ENCODE measurements around the gene NPDC1.

NPDC1 gene

DNA sequence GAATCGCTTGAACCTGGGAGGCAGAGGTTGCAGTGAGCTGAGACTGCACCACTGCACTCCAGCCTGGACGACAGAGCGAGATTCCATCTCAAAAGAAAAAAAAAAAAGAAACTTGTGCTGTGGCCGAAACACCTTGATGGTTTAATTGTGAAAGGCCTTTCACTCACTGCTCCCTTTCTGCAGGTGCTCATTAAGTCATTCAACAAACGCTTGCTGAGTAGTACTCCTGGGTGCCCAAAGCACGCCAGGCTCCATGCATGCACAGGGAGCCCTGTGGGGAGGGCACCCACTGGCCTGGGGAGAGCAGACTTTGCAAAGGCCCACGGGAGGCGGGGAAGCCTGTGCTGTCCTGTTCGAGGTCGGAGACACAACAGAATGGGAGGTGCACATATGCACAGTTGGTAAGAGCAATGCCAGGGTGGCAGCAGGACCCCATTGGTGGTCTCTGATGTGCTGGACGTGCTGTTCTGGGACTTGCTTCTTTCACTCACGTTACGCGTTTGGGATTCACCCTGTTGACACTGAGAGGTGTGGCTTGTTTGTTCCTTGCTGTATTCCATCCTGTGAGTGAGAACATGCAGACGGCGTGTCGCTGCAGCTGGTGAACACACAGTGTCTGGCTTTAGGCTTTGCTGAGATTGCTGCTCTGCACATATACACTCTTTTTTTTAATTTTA is 10.9 kb upstream of the NPDC1 start:
- DNase-seq (ENCODE audit: low read depth in 2 of 2), result no peak

DNA sequence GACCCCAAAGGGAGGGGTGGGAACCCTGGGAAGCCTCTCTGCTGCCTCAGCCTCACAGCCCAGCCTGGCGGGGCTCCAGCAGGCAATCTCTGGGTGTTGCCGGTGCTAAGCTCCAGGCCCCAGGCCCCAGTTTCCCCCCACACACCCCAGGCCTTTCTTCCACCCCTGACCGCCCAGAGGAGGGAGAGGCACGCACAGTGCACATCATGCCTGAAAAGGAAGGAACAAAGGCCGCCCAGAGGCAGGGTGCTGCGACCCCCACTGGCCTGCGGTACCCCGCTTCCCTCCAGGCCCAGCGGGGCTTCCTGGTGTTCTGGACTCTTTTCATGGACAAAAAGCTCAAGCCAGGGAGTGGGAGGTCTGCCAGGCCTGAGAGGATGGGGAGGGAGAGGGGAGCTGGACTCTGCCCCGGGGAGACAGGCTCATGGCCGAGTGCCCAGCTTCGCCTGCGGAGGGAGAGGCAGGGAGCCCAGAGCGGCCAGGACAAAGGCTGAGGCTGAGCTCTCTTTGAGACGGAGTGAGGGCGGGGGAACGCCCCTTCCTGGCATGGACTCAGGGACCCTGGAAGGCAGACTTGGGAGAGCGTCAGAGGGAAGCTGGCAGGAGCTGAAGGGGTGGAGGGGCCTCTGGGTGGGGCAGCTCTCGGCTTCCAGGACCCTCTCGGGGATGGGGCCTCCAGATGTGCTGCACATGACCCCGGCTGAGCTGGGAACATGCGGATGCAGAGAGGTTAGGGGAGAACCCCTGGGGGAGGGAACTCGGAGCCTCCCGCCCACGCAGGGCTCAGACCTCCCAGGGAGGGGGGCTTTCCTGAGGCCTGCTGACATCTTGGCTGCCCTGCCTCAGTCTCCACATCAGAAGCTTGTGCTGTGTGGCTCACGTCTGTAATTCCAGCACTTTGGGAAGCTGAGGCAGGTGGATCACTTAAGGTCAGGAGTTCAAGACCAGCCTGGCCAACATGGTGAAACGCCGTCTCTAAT is 9.7 kb upstream of the NPDC1 start:
- DNase-seq (ENCODE audit: low read depth in 2 of 2), result no peak

DNA sequence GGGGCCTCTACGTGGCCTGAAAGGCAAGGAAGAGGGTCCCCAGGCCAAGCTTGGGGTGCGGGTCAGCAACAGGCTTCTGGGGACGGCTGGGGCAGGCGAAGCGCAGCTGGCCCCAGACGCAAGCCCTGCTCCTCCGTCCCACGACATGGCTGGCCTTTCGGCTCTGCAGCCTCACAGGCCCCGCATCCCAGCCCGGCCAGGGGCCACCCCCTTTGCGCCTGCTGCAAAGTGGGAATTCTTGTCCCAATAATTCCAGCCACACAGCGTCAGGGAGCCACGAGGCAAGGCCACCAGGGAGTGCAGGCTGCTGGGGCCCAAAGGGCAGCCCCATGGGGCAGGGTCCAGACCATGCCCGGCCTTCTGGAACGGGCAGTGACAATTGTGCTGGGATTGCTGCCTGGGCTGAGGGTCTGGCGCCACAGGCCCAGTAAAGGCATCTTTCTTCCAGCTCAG is 9.0 kb upstream of the NPDC1 start:
- DNase-seq (ENCODE audit: low read depth in 2 of 2), result no peak

DNA sequence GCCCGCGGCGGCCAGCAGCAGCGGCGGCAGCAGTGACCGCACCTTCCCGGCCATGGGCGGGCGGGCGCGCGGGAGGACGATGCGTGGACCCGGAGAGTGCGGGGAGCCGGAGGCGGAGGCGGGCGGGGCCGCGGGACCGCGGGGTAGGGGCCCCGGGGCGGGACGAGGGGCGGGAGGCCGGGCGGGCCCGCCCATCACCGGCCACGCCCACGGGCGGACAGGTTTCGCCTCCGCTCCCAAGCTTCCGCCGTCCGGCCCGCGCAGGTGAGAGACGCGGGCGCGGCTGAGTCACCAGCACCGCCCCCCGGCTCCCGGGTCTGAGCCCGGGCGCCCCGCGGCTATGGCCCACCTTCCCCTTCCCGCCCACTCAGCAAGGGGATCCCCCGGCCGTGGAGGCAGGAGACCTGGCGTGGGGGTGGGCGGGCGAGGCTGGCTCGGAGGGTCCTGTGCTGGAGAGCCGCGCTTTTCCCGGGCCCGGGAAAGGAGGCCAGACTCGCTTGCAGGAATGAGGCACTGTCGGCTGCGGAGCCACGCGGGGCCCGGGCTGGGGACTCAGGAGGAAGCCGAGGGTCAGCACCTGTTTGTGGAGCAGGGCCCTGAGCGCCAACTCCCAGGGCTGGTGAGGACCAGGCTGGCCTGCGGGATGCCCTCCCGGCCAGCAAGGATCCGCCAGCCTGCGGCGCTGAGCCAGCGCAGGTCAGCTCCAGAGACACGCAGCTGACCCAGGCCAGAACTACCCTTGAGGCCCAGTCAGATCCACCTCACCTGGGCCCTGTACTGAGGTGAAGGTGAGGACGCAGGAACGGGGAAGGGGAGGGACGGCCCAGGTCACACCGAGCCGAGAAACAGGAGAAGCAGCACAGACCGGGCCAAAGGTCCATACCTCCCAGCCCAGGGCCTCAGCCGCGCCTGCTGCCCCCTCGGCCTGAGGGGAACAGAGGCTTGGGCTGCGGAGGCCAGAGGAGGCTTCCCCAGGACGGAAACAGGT is 8.3 kb upstream of the NPDC1 start, which contains the start of gene ENTPD2:
ENTPD2 (minus strand) TSS at position 118 of the 988 bp plus-strand sequence; CDS start at position 54, 64 bp downstream.
- no peak for DNase-seq (ENCODE audit: low read depth in 2 of 2)

DNA sequence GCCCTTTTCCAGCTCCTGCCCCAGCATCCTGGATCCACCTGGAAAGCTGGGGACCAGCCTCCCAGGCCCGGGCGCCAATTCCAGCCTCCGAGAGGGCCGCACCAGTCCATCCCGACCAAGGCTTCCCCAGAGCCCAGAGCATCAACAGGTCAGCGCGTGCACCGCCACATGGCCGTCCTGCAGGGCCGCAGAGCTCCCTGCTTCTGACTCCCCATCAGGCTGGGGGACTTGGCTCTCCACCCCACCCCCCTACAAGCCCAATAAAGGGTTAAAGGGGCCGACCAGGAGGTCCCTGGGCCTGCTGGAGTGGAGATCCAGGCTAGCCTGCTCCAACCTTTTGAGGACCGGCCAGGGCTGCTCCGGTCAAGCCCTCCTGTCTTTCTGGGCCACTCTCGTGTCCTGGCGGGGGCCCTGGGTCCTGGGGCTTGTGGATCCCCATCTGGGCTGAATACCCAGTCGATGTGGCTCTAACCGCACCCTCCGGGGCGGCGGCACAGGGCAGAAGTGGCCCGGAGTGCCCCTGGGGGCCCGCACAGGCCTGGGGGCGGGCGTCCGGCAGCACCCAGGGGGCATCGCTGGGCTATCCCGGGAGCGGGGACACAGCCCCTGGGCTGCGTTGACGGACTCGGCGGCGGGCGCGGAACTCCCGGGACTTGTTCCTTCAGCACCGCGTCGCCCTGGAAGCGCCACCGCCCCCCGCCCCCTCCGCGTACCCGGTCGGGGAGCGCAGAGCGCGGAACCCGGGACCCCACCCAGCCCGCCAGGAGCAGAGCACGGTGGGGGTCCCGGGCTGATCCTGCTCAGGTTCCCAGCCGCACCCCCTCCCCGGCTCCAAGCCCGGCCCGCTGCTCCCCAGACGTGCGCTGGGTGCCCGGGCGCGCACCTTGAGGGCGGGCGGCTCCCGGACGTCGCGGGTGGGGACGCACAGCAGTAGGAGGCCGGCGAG is 7.3 kb upstream of the NPDC1 start:
- no peak for DNase-seq (ENCODE audit: low read depth in 2 of 2)

DNA sequence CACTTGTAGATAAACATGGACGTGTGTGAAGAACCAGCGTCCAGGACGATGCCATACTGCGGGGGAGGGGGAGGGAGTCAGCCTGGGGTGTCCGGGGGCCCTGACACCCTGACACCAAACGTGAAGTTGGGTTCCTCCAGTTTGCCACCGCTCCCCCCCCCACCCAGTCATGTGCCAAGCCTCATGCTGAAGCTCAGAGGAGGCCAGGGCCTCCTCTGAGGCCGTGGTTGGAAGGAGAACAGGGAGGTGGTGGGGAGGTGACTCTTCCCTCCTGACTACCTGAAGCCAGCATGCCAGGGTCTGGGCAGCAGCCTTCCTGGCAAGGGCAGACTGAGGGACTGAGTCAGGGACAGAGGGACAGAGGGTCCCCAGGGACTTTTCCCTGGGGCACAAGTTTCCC is 6.3 kb upstream of the NPDC1 start:
- DNase-seq (ENCODE audit: low read depth in 2 of 2), result no peak

DNA sequence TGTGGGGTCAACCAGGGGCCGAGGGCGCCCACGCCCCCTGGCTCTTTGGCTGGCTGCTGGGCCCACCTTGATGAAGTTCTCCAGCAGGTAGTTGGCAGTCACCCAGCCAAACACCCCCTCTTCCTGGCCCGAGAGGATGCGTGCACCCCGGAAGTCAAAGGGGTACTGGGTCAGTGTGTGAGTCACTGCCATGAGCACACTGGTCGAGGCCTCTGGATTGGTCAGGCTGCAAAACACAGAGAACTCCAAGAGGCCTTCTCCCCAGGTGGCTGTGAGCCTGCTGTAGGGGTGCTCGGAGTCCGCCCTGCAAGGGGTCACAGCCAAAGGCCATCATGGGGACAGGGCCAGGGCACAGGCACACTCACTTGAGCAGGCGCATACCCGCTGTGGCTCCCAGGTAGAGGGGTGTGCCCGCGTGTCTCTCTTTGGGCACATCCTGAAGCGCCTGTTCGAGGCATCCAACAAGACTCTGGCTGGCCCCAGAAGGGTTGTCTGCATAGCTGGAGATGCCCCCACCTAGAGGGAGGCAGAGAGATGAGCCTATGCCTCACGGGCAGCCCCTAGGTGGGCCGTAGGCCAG is 5.3 kb upstream of the NPDC1 start:
- DNase-seq (ENCODE audit: low read depth in 2 of 2), result no peak

DNA sequence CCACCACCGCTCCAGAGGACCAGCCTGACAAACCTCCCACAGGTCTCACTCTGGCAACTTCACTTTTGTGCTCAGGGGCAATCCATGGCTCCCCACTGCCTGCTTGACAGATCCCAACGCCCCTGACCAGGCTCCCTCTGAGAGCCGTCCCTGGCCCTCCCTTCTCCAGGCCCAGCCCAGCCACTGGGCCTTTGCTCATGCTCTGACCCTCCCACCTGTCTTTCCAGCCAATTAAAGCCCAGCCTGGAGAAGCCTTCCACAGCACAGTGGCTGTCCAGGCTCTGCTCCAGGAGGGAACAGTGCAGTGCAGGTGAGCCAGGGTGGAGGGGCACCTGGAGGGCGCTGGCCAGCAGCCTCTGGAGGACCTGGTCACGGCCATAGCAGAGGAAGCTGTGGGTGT is 4.6 kb upstream of the NPDC1 start:
- DNase-seq (ENCODE audit: low read depth in 2 of 2), result no peak

DNA sequence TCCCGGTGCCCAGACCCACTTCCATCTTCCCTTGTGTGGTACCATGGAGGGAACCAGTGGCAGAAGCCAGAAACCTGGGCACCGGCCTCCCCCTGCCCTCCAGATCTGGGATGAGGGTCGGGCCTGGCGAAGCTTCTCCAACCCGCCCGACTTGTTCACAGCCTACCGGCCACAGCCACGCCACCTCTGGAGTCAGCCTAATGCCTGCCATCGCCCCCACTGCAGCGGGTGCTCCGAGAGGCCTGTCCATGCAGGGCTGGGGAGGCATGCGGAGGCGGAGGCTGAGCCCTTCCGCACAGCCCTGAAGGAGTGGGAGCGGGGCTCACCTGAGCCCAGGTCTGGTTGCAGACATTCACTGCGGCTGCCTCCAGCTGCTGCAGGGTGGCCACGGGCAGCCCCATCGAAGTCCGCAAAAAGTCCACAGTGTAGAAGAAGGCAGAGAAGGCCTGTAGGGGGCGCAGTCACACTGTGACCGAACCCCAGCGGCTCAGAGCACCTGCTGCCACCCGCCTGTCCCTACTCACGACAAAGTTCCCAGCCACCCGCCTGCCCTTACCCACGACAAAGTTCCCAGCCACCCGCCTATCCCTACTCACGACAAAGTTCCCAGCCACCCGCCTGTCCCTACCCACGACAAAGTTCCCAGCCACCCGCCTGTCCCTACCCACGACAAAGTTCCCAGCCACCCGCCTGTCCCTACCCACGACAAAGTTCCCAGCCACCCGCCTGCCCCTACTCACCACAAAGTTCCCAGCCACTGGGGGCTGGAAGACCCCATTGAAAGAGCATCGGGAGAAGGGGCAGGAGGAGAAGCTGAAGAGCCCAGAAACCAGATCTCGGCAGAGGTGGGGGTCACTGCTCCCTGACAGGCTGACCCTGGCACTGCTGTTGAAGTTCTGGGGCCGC is 3.8 kb upstream of the NPDC1 start:
- no peak for DNase-seq (ENCODE audit: low read depth in 2 of 2)

DNA sequence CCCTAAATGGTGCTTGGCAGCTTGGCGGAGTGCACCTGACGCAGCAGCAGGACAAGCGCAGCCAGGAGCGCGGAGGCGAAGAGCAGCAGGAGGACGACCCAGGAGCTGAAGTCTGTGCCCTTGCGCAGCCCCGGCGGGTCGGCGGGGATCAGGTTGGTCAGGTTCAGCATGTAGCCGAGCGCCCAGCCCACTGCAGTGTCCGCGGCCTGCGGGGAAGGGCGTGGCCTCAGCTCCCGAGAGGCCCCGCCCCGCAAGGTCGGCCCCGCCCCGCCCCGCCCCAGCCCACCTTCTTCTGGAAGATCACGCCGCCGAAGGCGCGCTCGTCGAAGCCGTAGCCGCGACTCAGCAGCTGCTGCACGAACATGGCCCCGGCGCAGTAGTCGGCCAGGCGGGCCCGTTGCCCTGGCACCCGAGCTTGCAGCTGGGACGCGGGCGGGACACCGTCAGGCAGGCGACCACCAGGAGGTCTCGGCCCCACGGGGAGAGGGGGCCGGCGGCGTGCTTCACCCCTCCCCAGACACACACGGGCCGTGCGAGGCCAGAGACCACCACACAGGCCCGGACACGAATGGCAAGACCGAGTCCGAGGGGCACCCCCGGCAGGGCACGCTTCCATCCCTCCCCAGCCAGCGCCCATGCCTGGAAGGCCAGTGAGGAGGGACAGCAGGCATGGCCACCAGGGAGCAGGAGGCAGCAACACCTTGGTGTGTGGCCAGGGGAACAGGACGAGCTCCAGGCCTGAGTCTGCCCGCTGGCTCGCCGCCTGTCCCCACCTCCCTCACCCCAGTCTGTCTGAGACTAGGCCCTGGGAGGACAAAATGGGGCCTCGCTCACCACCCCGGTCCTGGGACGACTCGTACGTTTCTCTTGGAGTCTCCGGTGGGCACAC is 2.9 kb upstream of the NPDC1 start:
- DNase-seq (ENCODE audit: low read depth in 2 of 2), result no peak

DNA sequence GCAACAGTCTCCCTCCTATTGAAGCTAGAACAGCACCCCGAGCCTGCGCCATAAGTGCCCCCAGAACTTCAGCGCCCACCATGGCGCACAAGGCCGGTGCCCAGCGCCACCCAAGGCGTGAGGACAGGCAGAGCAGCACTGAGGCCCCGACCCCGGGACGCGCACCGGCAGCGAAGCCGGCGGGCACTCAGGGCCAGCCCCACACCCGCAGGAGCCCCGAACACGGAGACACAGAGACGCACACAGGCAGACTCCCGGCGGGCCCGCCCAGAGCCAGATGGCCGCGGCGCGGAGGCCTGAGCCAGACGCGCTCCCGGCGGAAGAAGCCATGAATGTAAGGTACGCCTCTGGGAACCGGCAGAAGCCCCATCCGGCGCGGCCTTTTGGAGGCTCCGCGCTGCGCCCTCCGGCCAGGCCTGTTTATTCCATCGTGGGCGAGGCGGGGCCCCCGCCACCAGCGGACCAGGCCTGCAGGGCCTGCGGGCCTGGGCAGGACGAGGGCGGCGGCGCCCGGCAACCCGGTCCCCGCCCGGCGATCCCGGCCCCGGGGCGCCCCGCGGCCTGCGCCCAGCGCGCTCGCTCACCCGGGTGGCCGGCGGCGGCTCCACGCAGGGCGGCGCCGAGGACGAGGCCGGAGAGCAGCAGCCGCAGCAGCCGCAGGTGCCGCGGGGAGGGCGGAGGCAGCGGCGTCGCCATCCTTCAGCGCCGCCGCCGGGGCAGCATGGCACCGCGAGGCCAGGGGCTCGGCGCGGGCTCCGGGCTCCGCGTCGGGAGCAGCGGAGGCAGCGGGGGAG is 486 bp downstream of the NPDC1 start:
- no peak for DNase-seq (ENCODE audit: low read depth in 2 of 2)

DNA sequence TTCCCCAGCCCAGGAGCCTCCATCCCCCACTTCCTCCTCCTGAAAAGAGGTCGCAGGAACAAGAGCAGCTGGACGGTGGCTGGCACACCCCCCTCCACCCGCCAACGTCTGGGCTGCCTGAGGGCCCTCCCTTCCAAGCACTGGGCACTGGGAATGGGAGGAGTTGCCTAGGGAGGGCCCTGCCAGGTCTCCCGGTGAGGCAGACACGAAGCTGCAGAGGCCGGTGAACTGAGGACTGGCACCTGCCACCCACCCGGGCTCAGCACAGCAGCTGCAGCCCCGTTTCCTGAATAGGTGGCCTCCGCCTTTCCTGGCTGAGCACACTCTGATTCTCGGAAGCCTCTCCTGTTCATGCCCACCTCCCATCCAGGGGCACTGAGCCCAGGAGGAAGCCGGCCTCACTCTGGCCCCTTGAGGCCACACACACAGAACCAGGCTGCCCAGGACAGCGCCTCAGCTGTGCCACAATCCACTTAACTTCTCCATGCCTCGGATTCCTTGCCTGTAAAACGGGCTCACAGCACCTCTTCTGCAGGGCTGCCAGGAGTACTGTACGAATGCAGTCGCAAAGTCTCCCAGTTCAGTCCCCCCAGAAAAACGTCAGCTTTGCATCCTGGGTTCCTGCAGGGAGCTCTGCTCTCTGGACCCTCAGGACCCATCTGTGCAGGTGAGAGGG is 1.3 kb downstream of the NPDC1 start:
- no peak for DNase-seq (ENCODE audit: low read depth in 2 of 2)

DNA sequence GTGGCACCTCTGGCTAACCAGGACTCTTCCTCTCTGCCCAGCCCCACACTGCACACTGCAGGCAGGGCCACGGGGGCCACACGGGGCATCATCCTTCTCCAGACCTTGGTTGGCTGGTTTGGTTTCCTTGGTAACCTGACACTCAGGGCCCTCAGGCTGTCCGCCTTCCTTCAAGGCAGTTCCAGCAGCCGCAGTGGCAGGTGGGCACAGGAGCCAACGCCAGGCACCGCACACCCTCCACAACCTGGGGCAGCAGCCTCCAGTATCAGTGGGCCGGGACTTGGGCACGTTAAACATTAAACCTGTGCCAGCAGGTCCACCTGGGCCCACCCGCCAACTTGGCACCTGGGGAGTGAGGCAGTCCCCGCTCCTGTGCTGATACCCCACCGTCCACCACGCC is 1.9 kb downstream of the NPDC1 start:
- no peak for DNase-seq (ENCODE audit: low read depth in 2 of 2)

DNA sequence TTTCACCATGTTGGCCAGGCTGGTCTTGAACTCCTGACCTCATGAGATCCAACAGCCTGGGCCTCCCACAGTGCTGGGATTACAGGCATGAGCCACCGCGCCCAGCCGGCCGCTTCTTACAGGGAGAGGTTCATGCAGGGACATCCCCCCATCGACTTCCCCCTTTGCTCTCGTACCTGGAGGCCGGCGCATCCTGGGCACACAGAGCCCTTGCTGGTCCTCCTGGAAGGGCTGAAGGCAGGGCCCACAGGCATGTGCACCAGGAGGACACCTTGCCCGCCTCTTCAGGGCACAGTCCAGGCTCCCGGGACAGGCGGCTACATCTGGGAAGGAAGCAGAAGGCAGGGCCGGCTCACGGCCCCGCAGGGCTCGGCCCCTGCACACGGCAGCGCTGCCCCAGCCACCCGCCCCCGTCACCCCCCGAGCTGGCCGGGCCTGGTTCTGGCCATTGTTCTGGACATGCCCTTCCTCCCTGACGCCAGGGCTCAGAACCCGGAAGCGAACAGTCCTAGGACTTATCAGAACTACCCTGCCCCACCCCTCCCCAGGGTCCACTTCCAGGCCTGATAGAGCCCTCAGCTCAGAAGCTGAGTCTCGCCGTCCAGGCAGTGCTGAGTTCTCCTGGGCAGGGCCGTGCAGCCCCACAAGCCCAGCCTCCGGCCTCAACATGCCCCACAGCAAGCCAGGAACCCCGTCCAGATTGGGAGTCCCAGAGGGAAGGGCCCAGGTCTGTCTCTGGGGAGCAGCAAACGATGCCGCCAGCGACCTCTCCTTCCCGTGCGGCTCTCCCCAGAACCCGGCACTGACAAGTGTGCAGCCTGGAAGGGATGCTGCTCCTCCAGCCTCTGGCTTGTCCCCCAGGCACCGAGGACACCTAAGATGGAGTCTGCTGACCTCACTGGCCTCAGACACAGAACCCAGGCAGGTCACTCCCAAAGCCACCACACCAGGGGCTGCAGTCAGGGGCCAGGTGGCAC is 2.9 kb downstream of the NPDC1 start:
- no peak for DNase-seq (ENCODE audit: low read depth in 2 of 2)

DNA sequence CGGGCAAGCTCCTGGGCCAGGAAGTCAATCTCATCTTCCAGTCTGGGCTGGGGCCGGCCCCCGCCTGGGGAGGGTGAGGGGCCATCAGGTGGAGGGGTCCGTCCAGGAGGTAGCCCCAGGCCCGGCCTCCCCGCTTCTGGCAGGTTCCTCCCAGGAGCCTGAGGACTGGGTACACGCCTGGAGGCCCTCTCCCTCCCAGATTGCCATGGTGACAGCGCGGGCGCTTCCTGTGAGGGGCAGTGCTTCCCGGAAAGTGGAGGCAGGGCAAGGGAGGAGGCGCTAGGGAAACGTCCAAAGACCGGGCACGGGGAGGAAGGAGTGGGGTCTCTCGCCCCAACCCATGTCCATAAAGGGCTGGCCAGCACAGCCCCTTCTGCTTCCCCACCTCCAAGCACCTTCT is 4.9 kb downstream of the NPDC1 start:
- DNase-seq (ENCODE audit: low read depth in 2 of 2), result no peak

All from stimulated activated CD8-positive, alpha-beta memory T cell treated with anti-CD3 and anti-CD28 coated beads, Interleukin-7, amount 100 ng/mL, for 1 hour (primary cell).